IPS-18a (cell line): ENCODE measurements around the gene GPA33.

Source experiments
- H3K27ac ChIP-seq: one replicate; pipeline ENCODE4 v1.5.1; 2013; ENCODE audit warnings: low read length
- H3K27me3 ChIP-seq: one replicate; pipeline ENCODE4 v1.6.1; 2013; ENCODE audit warnings: mild to moderate bottlenecking, low read length; ENCODE audit not compliant: control insufficient read depth, insufficient read depth
- H3K36me3 ChIP-seq: one replicate; pipeline ENCODE4 v1.6.1; 2013; ENCODE audit warnings: low read depth, low read length; ENCODE audit not compliant: control insufficient read depth
- H3K4me1 ChIP-seq: one replicate; pipeline ENCODE4 v1.6.1; 2013; ENCODE audit warnings: low read depth, low read length; ENCODE audit not compliant: control insufficient read depth
- H3K4me3 ChIP-seq: one replicate; pipeline ENCODE4 v1.5.1; 2013; ENCODE audit warnings: low read length
- H3K9ac ChIP-seq: one replicate; pipeline ENCODE4 v1.6.1; 2013; ENCODE audit warnings: mild to moderate bottlenecking, low read length, moderate library complexity
- H3K9me3 ChIP-seq: one replicate; pipeline ENCODE4 v1.6.1; 2013; ENCODE audit warnings: low read depth, low read length; ENCODE audit not compliant: control insufficient read depth

Gene GPA33

GRCh38 chr1:167090314-167090942 lies at the start of gene GPA33:
GPA33 (minus strand) TSS chr1:167090377; CDS start chr1:167090287, 90 bp downstream.
- Histone ChIP-seq H3K9me3 (no peaks in the 10 kb centered on the region), H3K27me3 (no peaks in the 10 kb centered on the region), H3K36me3 (no peaks in the 10 kb centered on the region), H3K4me1 (no peaks in the 10 kb centered on the region), H3K27ac (no peak within 1 kb of the TSS), H3K4me3 (no peak within 1 kb of the TSS), H3K9ac (no peak within 1 kb of the TSS)

- H3K27me3 ChIP-seq = no peaks in the 10 kb centered on the region
- H3K4me1 ChIP-seq = peaks cover 37% of the 10 kb centered on the region
- H3K36me3 ChIP-seq = no peaks in the 10 kb centered on the region
- H3K27ac ChIP-seq = no peak overlapping the region
- H3K9ac ChIP-seq = no peak overlapping the region
- no peaks in the 10 kb centered on the region for H3K9me3 ChIP-seq
- no peak overlapping the region for H3K4me3 ChIP-seq
Measured at GRCh38 chr1:167138703-167139102, 48.5 kb upstream of the GPA33 start.

GRCh38 chr1:167137793-167138510 lies 47.8 kb upstream of the GPA33 start:
- peaks cover 37% of the 10 kb centered on the region for H3K4me1 ChIP-seq
- no peak overlapping the region for H3K27ac ChIP-seq
- H3K36me3 ChIP-seq = no peaks in the 10 kb centered on the region

GRCh38 chr1:167137332-167137781 lies 47.2 kb upstream of the GPA33 start:
- Histone ChIP-seq H3K27ac (no peak overlapping the region), H3K4me1 (peaks cover 37% of the 10 kb centered on the region), H3K4me3 (no peak overlapping the region), H3K36me3 (no peaks in the 10 kb centered on the region), H3K9ac (no peak overlapping the region), H3K27me3 (no peaks in the 10 kb centered on the region), H3K9me3 (no peaks in the 10 kb centered on the region)

More at GRCh38 chr1:167137793-167138510, 47.8 kb upstream of the GPA33 start:
- H3K9ac ChIP-seq = no peak overlapping the region
- H3K4me3 ChIP-seq = no peak overlapping the region
- no peaks in the 10 kb centered on the region for H3K27me3 ChIP-seq
- no peaks in the 10 kb centered on the region for H3K9me3 ChIP-seq

GRCh38 chr1:167136806-167137205 lies 46.6 kb upstream of the GPA33 start:
- no peak overlapping the region for H3K9ac ChIP-seq
- H3K9me3 ChIP-seq = no peaks in the 10 kb centered on the region
- no peak overlapping the region for H3K4me3 ChIP-seq
- H3K27me3 ChIP-seq = no peaks in the 10 kb centered on the region
- no peaks in the 10 kb centered on the region for H3K36me3 ChIP-seq
- H3K27ac ChIP-seq = no peak overlapping the region
- H3K4me1 ChIP-seq = peaks cover 37% of the 10 kb centered on the region

GRCh38 chr1:167136191-167136614 lies 46.0 kb upstream of the GPA33 start:
- no peaks in the 10 kb centered on the region for H3K9me3 ChIP-seq
- H3K36me3 ChIP-seq = no peaks in the 10 kb centered on the region
- no peak overlapping the region for H3K4me3 ChIP-seq
- no peaks in the 10 kb centered on the region for H3K27me3 ChIP-seq
- H3K4me1 ChIP-seq = peaks cover 37% of the 10 kb centered on the region
- H3K27ac ChIP-seq = no peak overlapping the region
- no peak overlapping the region for H3K9ac ChIP-seq

GRCh38 chr1:167135281-167135840 lies 45.2 kb upstream of the GPA33 start:
- Histone ChIP-seq H3K9me3 (no peaks in the 10 kb centered on the region), H3K27me3 (no peaks in the 10 kb centered on the region), H3K36me3 (no peaks in the 10 kb centered on the region), H3K4me1 (peaks cover 37% of the 10 kb centered on the region), H3K27ac (no peak overlapping the region), H3K9ac (no peak overlapping the region), H3K4me3 (no peak overlapping the region)

- H3K4me3 ChIP-seq = no peak overlapping the region
- no peaks in the 10 kb centered on the region for H3K36me3 ChIP-seq
- no peaks in the 10 kb centered on the region for H3K9me3 ChIP-seq
- H3K27ac ChIP-seq = no peak overlapping the region
- H3K9ac ChIP-seq = no peak overlapping the region
- no peaks in the 10 kb centered on the region for H3K27me3 ChIP-seq
- H3K4me1 ChIP-seq = peaks cover 17% of the 10 kb centered on the region
Measured at GRCh38 chr1:167132301-167133010, 42.3 kb upstream of the GPA33 start.

- H3K27me3 ChIP-seq = no peaks in the 10 kb centered on the region
- no peak overlapping the region for H3K27ac ChIP-seq
- H3K9ac ChIP-seq = no peak overlapping the region
- no peaks in the 10 kb centered on the region for H3K36me3 ChIP-seq
- no peak overlapping the region for H3K4me3 ChIP-seq
- H3K4me1 ChIP-seq = peaks cover 2% of the 10 kb centered on the region
- no peaks in the 10 kb centered on the region for H3K9me3 ChIP-seq
Measured at GRCh38 chr1:167130829-167131510, 40.8 kb upstream of the GPA33 start.

GRCh38 chr1:167128261-167129227 lies 38.4 kb upstream of the GPA33 start:
- H3K4me1 ChIP-seq = no peaks in the 10 kb centered on the region
- no peaks in the 10 kb centered on the region for H3K27me3 ChIP-seq
- no peak overlapping the region for H3K9ac ChIP-seq
- no peaks in the 10 kb centered on the region for H3K36me3 ChIP-seq
- no peak overlapping the region for H3K4me3 ChIP-seq
- H3K9me3 ChIP-seq = no peaks in the 10 kb centered on the region
- H3K27ac ChIP-seq = no peak overlapping the region
